ENCODE results near the gene LCN2.

- TF ChIP-seq CTCF (IDR thresholded peaks at IDR 0.05; ENCODE audit: insufficient read depth, low read length, poor library complexity, severe bottlenecking), result no peak
- no peak for TF ChIP-seq EZH2phosphoT487 (conservative IDR thresholded peaks at IDR 0.05; ENCODE audit: low read length)
Observed at GRCh38 chr9:128162215-128163026, 13.2 kb downstream of the LCN2 start.
